HEK293 (cell line): ENCODE measurements around the gene ROR2.

Experiments
- ZBTB21 ChIP-seq: fragments of 450-650 bp; formaldehyde crosslinking; IDR thresholded peaks from 2 replicates; pipeline ENCODE4 v1.5.1; 2017; ENCODE audit warnings: missing biosample characterization, missing genetic modification characterization
- ZNF155 ChIP-seq: fragments of 450-650 bp; formaldehyde crosslinking; IDR thresholded peaks from 2 replicates; pipeline ENCODE4 v1.5.1; 2016; ENCODE audit warnings: missing biosample characterization, missing genetic modification characterization
- ZNF791 ChIP-seq: fragments of 450-650 bp; formaldehyde crosslinking; IDR thresholded peaks from 2 replicates; pipeline ENCODE4 v1.5.1; 2016; ENCODE audit warnings: missing biosample characterization, missing genetic modification characterization
- TF ChIP-seq, protein P1 (sequence below): fragments of 450-650 bp; formaldehyde crosslinking; IDR thresholded peaks from 2 replicates; pipeline ENCODE4 v1.5.1; 2016; ENCODE audit warnings: missing biosample characterization, missing genetic modification characterization
- TF ChIP-seq, protein P2 (sequence below): fragments of 450-650 bp; formaldehyde crosslinking; IDR thresholded peaks from 2 replicates; pipeline ENCODE4 v1.5.1; 2016; ENCODE audit warnings: missing biosample characterization, missing genetic modification characterization
- TF ChIP-seq, protein P3 (sequence below): fragments of 450-650 bp; formaldehyde crosslinking; IDR thresholded peaks from 2 replicates; pipeline ENCODE4 v1.5.1; 2017; ENCODE audit warnings: missing biosample characterization, mild to moderate bottlenecking, missing genetic modification characterization, moderate library complexity

DNA sequence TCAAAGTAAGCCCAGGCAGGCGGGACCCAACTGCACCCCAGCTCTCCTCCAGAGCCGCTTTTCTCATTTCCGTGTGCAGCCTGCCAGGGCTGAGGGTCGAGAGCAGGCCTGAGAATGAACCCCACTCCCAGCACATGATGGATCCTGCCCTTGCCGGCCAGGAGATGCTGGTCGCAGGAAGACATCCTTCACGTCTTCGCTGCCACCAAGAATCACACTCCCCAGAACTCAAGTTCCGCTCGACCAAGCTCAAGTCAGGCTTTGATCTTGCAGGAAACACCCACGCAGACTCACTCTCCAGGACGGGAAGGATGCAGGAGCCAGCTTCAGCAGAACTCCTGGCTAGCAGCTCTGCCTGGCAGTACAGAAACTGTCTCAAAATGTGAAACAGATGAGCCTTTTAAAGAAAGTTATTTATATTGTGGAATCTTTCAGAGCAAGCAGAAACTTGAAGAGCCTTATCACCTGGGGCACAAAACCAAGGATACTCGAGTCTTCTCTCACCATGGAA lies 102.4 kb downstream of the ROR2 start:
- TF ChIP-seq ZNF791 (no peak), ZBTB21 (tag by site-specific recombination) (no peak), ZNF155 (tag by site-specific recombination) (no peak)
- TF ChIP-seq, protein P1, sequence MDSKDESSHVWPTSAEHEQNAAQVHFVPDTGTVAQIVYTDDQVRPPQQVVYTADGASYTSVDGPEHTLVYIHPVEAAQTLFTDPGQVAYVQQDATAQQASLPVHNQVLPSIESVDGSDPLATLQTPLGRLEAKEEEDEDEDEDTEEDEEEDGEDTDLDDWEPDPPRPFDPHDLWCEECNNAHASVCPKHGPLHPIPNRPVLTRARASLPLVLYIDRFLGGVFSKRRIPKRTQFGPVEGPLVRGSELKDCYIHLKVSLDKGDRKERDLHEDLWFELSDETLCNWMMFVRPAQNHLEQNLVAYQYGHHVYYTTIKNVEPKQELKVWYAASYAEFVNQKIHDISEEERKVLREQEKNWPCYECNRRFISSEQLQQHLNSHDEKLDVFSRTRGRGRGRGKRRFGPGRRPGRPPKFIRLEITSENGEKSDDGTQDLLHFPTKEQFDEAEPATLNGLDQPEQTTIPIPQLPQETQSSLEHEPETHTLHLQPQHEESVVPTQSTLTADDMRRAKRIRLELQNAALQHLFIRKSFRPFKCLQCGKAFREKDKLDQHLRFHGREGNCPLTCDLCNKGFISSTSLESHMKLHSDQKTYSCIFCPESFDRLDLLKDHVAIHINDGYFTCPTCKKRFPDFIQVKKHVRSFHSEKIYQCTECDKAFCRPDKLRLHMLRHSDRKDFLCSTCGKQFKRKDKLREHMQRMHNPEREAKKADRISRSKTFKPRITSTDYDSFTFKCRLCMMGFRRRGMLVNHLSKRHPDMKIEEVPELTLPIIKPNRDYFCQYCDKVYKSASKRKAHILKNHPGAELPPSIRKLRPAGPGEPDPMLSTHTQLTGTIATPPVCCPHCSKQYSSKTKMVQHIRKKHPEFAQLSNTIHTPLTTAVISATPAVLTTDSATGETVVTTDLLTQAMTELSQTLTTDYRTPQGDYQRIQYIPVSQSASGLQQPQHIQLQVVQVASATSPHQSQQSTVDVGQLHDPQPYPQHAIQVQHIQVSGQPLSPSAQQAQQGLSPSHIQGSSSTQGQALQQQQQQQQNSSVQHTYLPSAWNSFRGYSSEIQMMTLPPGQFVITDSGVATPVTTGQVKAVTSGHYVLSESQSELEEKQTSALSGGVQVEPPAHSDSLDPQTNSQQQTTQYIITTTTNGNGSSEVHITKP: no peak
- TF ChIP-seq, protein P2, sequence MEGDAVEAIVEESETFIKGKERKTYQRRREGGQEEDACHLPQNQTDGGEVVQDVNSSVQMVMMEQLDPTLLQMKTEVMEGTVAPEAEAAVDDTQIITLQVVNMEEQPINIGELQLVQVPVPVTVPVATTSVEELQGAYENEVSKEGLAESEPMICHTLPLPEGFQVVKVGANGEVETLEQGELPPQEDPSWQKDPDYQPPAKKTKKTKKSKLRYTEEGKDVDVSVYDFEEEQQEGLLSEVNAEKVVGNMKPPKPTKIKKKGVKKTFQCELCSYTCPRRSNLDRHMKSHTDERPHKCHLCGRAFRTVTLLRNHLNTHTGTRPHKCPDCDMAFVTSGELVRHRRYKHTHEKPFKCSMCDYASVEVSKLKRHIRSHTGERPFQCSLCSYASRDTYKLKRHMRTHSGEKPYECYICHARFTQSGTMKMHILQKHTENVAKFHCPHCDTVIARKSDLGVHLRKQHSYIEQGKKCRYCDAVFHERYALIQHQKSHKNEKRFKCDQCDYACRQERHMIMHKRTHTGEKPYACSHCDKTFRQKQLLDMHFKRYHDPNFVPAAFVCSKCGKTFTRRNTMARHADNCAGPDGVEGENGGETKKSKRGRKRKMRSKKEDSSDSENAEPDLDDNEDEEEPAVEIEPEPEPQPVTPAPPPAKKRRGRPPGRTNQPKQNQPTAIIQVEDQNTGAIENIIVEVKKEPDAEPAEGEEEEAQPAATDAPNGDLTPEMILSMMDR (tag by site-specific recombination): no peak
- TF ChIP-seq, protein P3, sequence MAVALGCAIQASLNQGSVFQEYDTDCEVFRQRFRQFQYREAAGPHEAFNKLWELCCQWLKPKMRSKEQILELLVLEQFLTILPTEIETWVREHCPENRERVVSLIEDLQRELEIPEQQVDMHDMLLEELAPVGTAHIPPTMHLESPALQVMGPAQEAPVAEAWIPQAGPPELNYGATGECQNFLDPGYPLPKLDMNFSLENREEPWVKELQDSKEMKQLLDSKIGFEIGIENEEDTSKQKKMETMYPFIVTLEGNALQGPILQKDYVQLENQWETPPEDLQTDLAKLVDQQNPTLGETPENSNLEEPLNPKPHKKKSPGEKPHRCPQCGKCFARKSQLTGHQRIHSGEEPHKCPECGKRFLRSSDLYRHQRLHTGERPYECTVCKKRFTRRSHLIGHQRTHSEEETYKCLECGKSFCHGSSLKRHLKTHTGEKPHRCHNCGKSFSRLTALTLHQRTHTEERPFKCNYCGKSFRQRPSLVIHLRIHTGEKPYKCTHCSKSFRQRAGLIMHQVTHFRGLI (tag by site-specific recombination): no peak
